IMR-90 (cell line): Measurements from ENCODE around the gene MROH2A. TPM values are rescaled to one million over a fixed set of nuclear protein-coding genes. Genes with fewer than 3 reads are reported as not detected.

Experiments
- ATAC-seq: fragments of 200-7000 bp; cut with Tn5 transposase; 2 replicates; pipeline ENCODE4 v1.9.1; 2020; ENCODE audit warnings: low read depth, mild to moderate bottlenecking, moderate library complexity
- BruUV-seq: library from RNA; stranded (reverse); fragments of 400-500 nt; replicated peaks from 2 replicates; lab custom pipeline; 2021; lab: Mats Ljungman, UMichigan
- CTCF ChIA-PET: fragments of 300-600 bp; formaldehyde crosslinking; extraction: SDS; loops from one replicate; lab custom pipeline; 2021; ENCODE audit warnings: antibody characterized with exemption; lab: Yijun Ruan, JAX
- POLR2A ChIA-PET: fragments of 300-600 bp; sonication (Branson Sonifier 250); formaldehyde crosslinking; loops from one replicate; lab custom pipeline; 2022; ENCODE audit warnings: antibody characterized with exemption; ENCODE audit not compliant: unreplicated experiment; lab: Charles Lee
- DNase-seq: peaks from one replicate; pipeline ENCODE4 v3.0.0; 2013
- H2AFZ ChIP-seq: replicated peaks from 2 replicates; pipeline ENCODE3; 2013; ENCODE audit warnings: low read length, mild to moderate bottlenecking; ENCODE audit not compliant: poor library complexity
- H2AK5ac ChIP-seq: 2 replicates; pipeline ENCODE4 v1.6.1; 2013; ENCODE audit warnings: low read depth, low read length, inconsistent platforms
- H2AK9ac ChIP-seq: replicated peaks from 2 replicates; pipeline ENCODE3; 2013; ENCODE audit warnings: mild to moderate bottlenecking, low read depth, low read length, moderate library complexity; ENCODE audit not compliant: poor library complexity
- H2BK120ac ChIP-seq: 2 replicates; pipeline ENCODE4 v1.6.1; 2013; ENCODE audit warnings: low read depth, low read length, inconsistent platforms
- H2BK15ac ChIP-seq: 3 replicates; pipeline ENCODE4 v1.6.1; 2013; ENCODE audit warnings: low read depth, low read length, inconsistent platforms
- H2BK20ac ChIP-seq: 2 replicates; pipeline ENCODE4 v1.6.1; 2013; ENCODE audit warnings: low read depth, mild to moderate bottlenecking, inconsistent platforms, low read length, moderate library complexity
- H2BK5ac ChIP-seq: 2 replicates; pipeline ENCODE4 v1.6.1; 2013; ENCODE audit warnings: mild to moderate bottlenecking, low read depth, low read length, inconsistent platforms; ENCODE audit not compliant: poor library complexity, severe bottlenecking
- H3K14ac ChIP-seq: replicated peaks from 2 replicates; pipeline ENCODE4 v1.6.1; 2013; ENCODE audit warnings: low read depth, low read length, inconsistent platforms
- H3K18ac ChIP-seq: 2 replicates; pipeline ENCODE4 v1.6.1; 2013; ENCODE audit warnings: low read depth, low read length, control low read depth
- H3K23ac ChIP-seq: 2 replicates; pipeline ENCODE4 v1.6.1; 2013; ENCODE audit warnings: low read depth, low read length, inconsistent platforms
- H3K27ac ChIP-seq: 2 replicates; pipeline ENCODE4 v1.5.1; 2013; ENCODE audit warnings: mild to moderate bottlenecking, control low read depth, low read length; ENCODE audit not compliant: insufficient read depth
- H3K27me3 ChIP-seq: 2 replicates; pipeline ENCODE4 v1.6.1; 2013; ENCODE audit warnings: low read length; ENCODE audit not compliant: control insufficient read depth, insufficient read depth
- H3K36me3 ChIP-seq: 2 replicates; pipeline ENCODE4 v1.6.1; 2013; ENCODE audit warnings: low read length, mixed read lengths; ENCODE audit not compliant: control insufficient read depth, insufficient read depth
- H3K4ac ChIP-seq: 2 replicates; pipeline ENCODE4 v1.6.1; 2013; ENCODE audit warnings: low read depth, low read length, inconsistent platforms
- H3K4me1 ChIP-seq: 2 replicates; pipeline ENCODE4 v1.6.1; 2013; ENCODE audit warnings: low read length, mixed read lengths; ENCODE audit not compliant: control insufficient read depth, insufficient read depth
- H3K4me2 ChIP-seq: 2 replicates; pipeline ENCODE4 v1.6.1; 2013; ENCODE audit warnings: low read depth, mild to moderate bottlenecking, control low read depth, low read length, moderate library complexity
- H3K4me3 ChIP-seq: 2 replicates; pipeline ENCODE4 v1.5.1; 2013; ENCODE audit warnings: low read depth, mild to moderate bottlenecking, control low read depth, low read length, moderate library complexity; ENCODE audit not compliant: insufficient read depth
- H3K56ac ChIP-seq: 2 replicates; pipeline ENCODE4 v1.6.1; 2013; ENCODE audit warnings: low read length, inconsistent platforms; ENCODE audit not compliant: insufficient read depth; ENCODE audit errors: extremely low read depth
- H3K79me1 ChIP-seq, 2 experiments: 2 replicates each; pipeline ENCODE4 v1.6.1; 2013; ENCODE audit warnings: low read length in 2 of 2, inconsistent platforms in 1 of 2, low read depth in 1 of 2
- H3K9ac ChIP-seq: 2 replicates; pipeline ENCODE4 v1.6.1; 2013; ENCODE audit warnings: low read depth, low read length, control low read depth
- H3K9me1 ChIP-seq: 2 replicates; pipeline ENCODE4 v1.6.1; 2013; ENCODE audit warnings: low read length, inconsistent platforms; ENCODE audit not compliant: insufficient read depth
- H3K9me3 ChIP-seq: 2 replicates; pipeline ENCODE4 v1.6.1; 2013; ENCODE audit warnings: low read length; ENCODE audit not compliant: control insufficient read depth, insufficient read depth
- H4K20me1 ChIP-seq: 2 replicates; pipeline ENCODE4 v1.6.1; 2013; ENCODE audit warnings: low read length, inconsistent platforms; ENCODE audit not compliant: insufficient read depth
- H4K5ac ChIP-seq: 2 replicates; pipeline ENCODE4 v1.6.1; 2013; ENCODE audit warnings: mild to moderate bottlenecking, low read depth, low read length, control low read depth
- H4K8ac ChIP-seq, 2 experiments: 2 replicates each; pipeline ENCODE4 v1.6.1; 2013; ENCODE audit warnings: low read depth in 2 of 2, low read length in 2 of 2, control low read depth in 1 of 2, inconsistent platforms in 1 of 2
- H4K91ac ChIP-seq: 2 replicates; pipeline ENCODE4 v1.6.1; 2013; ENCODE audit warnings: low read depth, low read length, inconsistent platforms; ENCODE audit not compliant: insufficient read depth
- CEBPB ChIP-seq: IDR thresholded peaks from 2 replicates; pipeline ENCODE4 v1.6.1; 2012; ENCODE audit warnings: low read depth, low read length, improper control_type of control experiment
- FOS ChIP-seq: fragments of 150-350 bp; IDR thresholded peaks from 2 replicates; pipeline ENCODE4 v1.6.1; 2016; ENCODE audit warnings: low read depth, low read length
- MAFK ChIP-seq: IDR thresholded peaks from 2 replicates; pipeline ENCODE4 v1.6.1; 2012; ENCODE audit warnings: low read depth, low read length, improper control_type of control experiment
- MAZ ChIP-seq: IDR thresholded peaks from 2 replicates; pipeline ENCODE4 v1.6.1; 2012; ENCODE audit warnings: low read depth, mild to moderate bottlenecking, low read length, improper control_type of control experiment, moderate library complexity, borderline replicate concordance
- MXI1 ChIP-seq: IDR thresholded peaks from 2 replicates; pipeline ENCODE4 v1.6.1; 2012; ENCODE audit warnings: low read depth, mild to moderate bottlenecking, low read length, moderate library complexity, borderline replicate concordance
- NFE2L2 ChIP-seq: fragments of 150-350 bp; IDR thresholded peaks from 2 replicates; pipeline ENCODE4 v1.6.1; 2016; ENCODE audit warnings: low read depth, mild to moderate bottlenecking, low read length
- POLR2A ChIP-seq: IDR thresholded peaks from 2 replicates; pipeline ENCODE4 v1.6.1; 2012; ENCODE audit warnings: mild to moderate bottlenecking, low read depth, low read length
- RAD21 ChIP-seq: IDR thresholded peaks from 2 replicates; pipeline ENCODE4 v1.6.1; 2012; ENCODE audit warnings: low read length, improper control_type of control experiment
- RCOR1 ChIP-seq: IDR thresholded peaks from 2 replicates; pipeline ENCODE4 v1.6.1; 2012; ENCODE audit warnings: mild to moderate bottlenecking, low read length, improper control_type of control experiment; ENCODE audit not compliant: insufficient replicate concordance
- RFX5 ChIP-seq: IDR thresholded peaks from 2 replicates; pipeline ENCODE4 v1.8.0; 2012; ENCODE audit warnings: low read depth, mild to moderate bottlenecking, low read length, moderate library complexity
- WGBS, 2 experiments: methylation state at CpG; one replicate each; pipeline versions ENCODE4 v1.1.5 to v1.1.7; 2013; ENCODE audit warnings: missing lambda C conversion rate in 2 of 2; ENCODE audit not compliant: insufficient read length in 1 of 2; ENCODE audit errors: extremely low coverage in 2 of 2; 5-methylcytosine and 5-hydroxymethylcytosine counted together
- dilution Hi-C: fragments of 300-500 bp; cut with HindIII; formaldehyde crosslinking; loops from one replicate; pipeline ENCODE4 v1.14.3; 2018; ENCODE audit warnings: low sequenced_read_pairs; ENCODE audit not compliant: unreplicated experiment
- in situ Hi-C: fragments of 300-500 bp; cut with MboI; formaldehyde crosslinking; loops from 3 replicates; pipeline ENCODE4 v1.14.3; 2019; ENCODE audit warnings: low sequenced_read_pairs, inconsistent platforms, mixed read lengths
- intact Hi-C: fragments of 100-400 bp; cut with micrococcal nuclease; formaldehyde crosslinking; loops from 2 replicates; pipeline ENCODE4 v1.10.0; 2022
- polyA plus RNA-seq, 3 experiments: library from polyadenylated mRNA; depleted of rRNA; stranded (reverse); fragments of >200 nt; gene quantifications; 2 replicates each; pipeline ENCODE4 v1.2.3, GENCODE V29; 2012; ENCODE audit warnings: low replicate concordance in 1 of 3
- total RNA-seq: library from RNA; depleted of rRNA; stranded (reverse); fragments of >200 nt; gene quantifications from 2 replicates; pipeline ENCODE4 v1.2.3, GENCODE V29; 2012
- TF ChIP-seq, protein P1 (sequence below): fragments of 150-350 bp; IDR thresholded peaks from 2 replicates; pipeline ENCODE4 v1.6.1; 2016; ENCODE audit warnings: low read depth, mild to moderate bottlenecking, low read length, moderate library complexity, borderline replicate concordance

The MROH2A gene
- total and polyA plus RNA-seq, 2 of the 4 experiments (the other 2 are of a cell fraction): not detected

DNA sequence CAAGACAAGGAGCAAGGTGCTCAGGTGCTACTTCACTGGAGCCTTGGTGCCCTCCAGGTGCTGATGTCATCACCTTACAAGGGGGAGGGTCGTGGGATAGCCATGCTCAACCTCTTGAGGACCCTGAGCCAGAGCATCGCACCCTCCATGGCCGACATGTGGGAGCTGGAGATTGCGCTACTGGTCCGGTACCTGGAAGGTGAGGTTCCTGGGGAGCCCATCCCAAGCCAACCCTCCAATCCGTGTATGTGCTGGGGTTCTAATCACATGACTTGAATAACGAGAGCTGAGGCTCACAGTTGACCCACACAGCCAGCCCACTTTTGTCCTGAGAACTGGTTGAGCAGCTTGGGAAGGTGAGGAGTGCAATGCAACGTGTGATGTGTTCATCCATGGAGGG lies 25.9 kb downstream of the MROH2A start:
- Histone ChIP-seq H3K56ac (no peak overlapping the region), H3K9ac (no peak overlapping the region), H2BK5ac (no peak overlapping the region), H3K79me1 (no peaks in the 10 kb centered on the region), H3K4ac (no peak overlapping the region), H3K36me3 (no peaks in the 10 kb centered on the region), H3K9me1 (no peaks in the 10 kb centered on the region), H3K18ac (no peak overlapping the region), H3K4me2 (no peak overlapping the region), H3K9me3 (no peaks in the 10 kb centered on the region; the same call in 1 of the 2 replicates), H2AK5ac (no peak overlapping the region), H3K27me3 (peaks cover 34% of the 10 kb centered on the region), H2BK20ac (no peak overlapping the region), H4K20me1 (no peaks in the 10 kb centered on the region), H3K4me1 (no peaks in the 10 kb centered on the region), H4K8ac (no peak overlapping the region), H4K5ac (no peak overlapping the region), H2BK120ac (no peak overlapping the region), H2AK9ac (no peak overlapping the region), H3K27ac (no peak overlapping the region), H2AFZ (peak overlapping the region; percentile 32), H3K23ac (no peak overlapping the region), H2BK15ac (no peak overlapping the region), H3K4me3 (no peak overlapping the region), H4K91ac (no peak overlapping the region), H3K14ac (no peak overlapping the region)
- dilution Hi-C loops: no loop called here
- intact Hi-C loops: no loop called here
- CTCF ChIA-PET: no interaction called here
- DNase-seq (no peak), ATAC-seq (no peak)
- no TSS peak for BruUV-seq
- no CpG with 5 or more reads among the region's 8 CpGs for WGBS, 2 experiments
- TF ChIP-seq FOS (no peak), RCOR1 (no peak), MXI1 (no peak), MAZ (no peak), RFX5 (no peak), RAD21 (no peak), NFE2L2 (no peak), POLR2A (no peak), CEBPB (no peak), MAFK (no peak)
- TF ChIP-seq, protein P1, sequence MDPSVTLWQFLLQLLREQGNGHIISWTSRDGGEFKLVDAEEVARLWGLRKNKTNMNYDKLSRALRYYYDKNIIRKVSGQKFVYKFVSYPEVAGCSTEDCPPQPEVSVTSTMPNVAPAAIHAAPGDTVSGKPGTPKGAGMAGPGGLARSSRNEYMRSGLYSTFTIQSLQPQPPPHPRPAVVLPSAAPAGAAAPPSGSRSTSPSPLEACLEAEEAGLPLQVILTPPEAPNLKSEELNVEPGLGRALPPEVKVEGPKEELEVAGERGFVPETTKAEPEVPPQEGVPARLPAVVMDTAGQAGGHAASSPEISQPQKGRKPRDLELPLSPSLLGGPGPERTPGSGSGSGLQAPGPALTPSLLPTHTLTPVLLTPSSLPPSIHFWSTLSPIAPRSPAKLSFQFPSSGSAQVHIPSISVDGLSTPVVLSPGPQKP: no peak
- in situ Hi-C loops: no loop called here
- POLR2A ChIA-PET: no interaction called here
